ENCODE results near the gene LGALS3BP.

LGALS3BP gene

DNA sequence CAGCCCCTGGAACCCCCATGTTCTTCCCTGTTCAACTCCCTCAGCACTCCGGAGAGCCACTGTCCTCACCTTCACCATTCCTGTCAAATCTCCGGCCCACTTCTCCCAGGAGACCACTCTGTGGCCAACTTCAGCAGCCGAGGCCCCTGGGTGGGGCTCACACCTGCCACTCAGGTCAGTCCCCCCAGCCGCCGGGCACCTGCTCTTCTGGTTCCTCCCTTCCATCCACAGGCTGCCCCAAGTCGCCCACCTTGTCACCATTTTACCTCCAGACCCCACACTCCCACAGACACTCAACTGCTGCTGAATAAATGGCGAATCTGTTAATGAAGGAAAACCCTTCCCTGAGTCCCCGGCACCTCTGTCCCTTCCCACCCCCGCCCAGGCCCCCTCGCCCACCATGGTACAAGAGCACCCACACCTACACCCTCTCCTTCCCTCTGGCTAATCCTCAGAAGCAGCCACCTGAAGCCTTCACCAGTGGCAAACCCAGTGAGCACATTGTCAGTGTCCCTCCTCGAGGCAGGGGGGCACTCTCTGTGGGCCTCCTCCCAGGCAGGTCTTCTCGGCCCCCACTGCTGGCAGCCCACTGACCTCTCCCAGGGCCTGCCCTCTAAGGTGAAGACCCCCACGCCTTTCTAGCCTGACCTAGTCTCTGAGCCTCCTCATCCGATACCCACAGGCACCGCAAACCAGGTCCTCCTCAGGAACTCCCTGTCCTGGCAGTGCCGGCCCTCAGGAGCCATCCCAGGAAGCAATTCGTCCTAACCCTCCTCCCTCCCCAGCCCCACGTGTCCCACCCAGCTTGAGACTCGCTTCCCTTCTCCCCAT, 21.7 kb upstream of the LGALS3BP start:
- no peak for TF ChIP-seq CTCF (IDR thresholded peaks at IDR 0.05; ENCODE audit: insufficient read depth, low read depth, low read length, missing control alignments)

DNA sequence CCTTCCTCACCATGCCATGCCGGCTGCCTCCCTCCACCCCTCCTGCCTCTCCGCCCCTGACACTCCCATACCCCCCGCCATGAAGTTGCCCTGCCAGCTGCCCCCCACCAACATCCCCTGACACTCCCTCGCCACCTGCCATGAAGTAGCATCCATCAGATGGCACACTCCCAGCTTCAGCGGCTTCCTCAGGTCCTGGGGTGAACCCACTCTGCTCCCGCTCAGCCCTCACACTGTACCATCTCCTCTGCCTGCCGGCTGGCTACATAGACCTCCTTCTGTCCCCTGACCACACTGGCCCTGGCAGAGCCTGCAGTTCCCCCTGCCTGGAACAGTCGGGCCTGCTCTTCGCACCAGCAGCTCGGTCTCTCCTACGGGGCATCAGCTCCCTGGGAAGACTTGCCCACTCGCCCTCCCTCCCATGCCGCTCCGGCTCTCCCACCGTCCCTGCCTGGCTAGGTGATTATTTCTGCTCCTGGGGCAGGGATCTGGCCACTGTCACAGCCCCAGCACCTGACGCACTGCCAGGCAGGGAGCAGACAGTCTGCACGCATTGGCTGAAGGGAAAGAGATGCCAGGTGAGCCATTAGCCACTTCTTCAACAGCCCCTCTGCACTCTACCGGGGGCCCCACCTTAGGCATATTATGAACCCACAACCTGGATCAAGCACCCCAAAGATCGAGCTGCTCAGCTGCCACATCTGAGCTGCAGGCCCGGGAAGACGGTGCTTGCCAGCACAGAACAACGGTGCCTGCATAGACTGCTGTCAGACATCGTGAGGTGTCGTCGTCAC, 20.9 kb upstream of the LGALS3BP start:
- H3K4me3 ChIP-seq (ENCODE audit: low read depth, low read length), result no peak overlapping the region
- DNase-seq (ENCODE audit: low read depth), result no peak
- TF ChIP-seq CTCF (IDR thresholded peaks at IDR 0.05; ENCODE audit: insufficient read depth, low read depth, low read length, missing control alignments), result no peak

More for the DNA sequence above, 21.7 kb upstream of the LGALS3BP start:
- no peak for DNase-seq (ENCODE audit: low read depth)
- H3K4me3 ChIP-seq (ENCODE audit: low read depth, low read length), result no peak overlapping the region

DNA sequence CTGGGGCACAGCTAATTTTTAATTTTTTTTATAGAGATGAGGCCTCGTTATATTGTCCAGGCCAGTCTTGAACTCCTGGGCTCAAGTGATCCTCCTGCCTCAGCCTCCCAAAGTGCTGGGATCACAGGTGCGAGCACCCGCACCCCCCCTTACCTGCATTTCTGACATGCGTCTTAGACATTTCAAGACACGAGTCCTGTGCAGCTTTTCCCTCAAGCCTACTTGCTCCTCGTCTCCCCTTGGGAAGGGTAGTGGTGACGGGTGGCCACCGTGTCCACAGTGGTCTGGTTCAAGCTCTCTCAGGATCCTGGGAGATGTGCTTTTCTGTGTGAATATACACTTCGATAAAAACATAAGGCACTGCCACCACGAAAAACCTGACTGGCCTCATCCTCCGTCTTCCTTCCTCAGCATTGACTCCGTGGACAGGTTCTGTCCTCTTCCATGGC, 20.2 kb upstream of the LGALS3BP start:
- no peak for TF ChIP-seq CTCF (IDR thresholded peaks at IDR 0.05; ENCODE audit: insufficient read depth, low read depth, low read length, missing control alignments)
- DNase-seq (ENCODE audit: low read depth), result no peak
- no peak overlapping the region for H3K4me3 ChIP-seq (ENCODE audit: low read depth, low read length)

- no peak for DNase-seq (ENCODE audit: low read depth)
- H3K4me3 ChIP-seq (ENCODE audit: low read depth, low read length), result no peak overlapping the region
- TF ChIP-seq CTCF (IDR thresholded peaks at IDR 0.05; ENCODE audit: insufficient read depth, low read depth, low read length, missing control alignments), result no peak
These were observed 19.5 kb upstream of the LGALS3BP start for GRCh38 chr17:78999056-78999768.

DNA sequence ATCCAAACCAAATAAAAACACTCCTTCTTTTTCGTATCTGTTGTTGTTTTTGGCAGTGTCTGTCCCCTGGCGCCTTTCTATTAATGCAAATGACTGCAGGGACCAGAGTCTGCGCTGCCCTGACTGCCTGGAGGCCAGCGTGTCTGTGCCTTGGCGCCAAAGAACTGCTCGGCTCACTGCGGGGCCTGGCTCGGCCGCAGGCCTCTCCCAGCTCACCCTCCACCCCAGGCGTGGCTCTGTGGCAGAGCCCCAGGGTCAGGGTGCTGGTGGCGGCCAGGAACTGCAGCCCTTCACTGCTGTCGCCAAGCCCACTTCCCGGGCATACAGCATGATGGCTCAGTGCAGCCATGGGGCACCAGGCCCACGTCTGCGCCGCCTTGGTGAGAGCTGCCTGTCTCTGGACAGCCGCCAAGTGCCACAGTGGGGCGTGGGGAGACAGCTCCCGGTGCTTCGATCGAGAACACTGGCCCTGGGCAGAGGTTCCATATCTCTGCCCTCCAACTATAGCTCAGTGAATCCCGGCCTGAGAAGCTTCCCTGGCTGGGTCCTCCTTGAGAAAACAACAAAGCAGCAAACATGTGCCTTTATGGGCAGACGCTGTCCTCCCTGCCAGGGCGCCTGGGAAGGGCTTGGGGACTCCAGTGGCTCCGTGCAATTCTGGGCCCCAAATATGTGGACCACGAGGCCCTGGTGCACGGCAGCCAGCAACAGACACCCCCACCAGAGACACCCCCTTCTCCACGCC, 18.8 kb upstream of the LGALS3BP start:
- DNase-seq (ENCODE audit: low read depth), result no peak
- H3K4me3 ChIP-seq (ENCODE audit: low read depth, low read length), result no peak overlapping the region
- TF ChIP-seq CTCF (IDR thresholded peaks at IDR 0.05; ENCODE audit: insufficient read depth, low read depth, low read length, missing control alignments), result no peak

DNA sequence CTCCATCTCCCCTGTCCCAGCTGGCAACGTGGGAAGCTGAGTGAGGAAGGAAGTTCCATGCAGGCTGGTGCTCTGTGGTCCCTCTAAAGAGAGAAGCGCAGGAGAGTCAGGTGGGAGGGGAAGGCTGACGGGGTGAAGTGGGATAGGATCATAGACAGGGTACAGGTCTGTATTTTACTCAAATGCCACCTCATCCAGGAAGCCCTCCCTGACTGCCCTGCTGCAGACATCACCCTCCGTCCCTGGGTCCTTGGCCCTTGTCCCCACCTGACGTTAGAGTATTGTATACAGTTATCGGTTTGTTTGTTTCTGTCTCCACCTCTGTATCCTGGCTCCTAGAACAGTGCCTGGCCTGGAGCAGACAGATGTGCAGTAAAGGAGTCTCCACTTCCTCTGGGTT, 18.2 kb upstream of the LGALS3BP start:
- no peak overlapping the region for H3K4me3 ChIP-seq (ENCODE audit: low read depth, low read length)
- TF ChIP-seq CTCF (IDR thresholded peaks at IDR 0.05; ENCODE audit: insufficient read depth, low read depth, low read length, missing control alignments), result no peak

More for the DNA sequence above, 18.2 kb upstream of the LGALS3BP start:
- no peak for DNase-seq (ENCODE audit: low read depth)

All from GM12865 (cell line).